HepG2 (cell line): ENCODE data around the gene CAMTA1. TPM values are rescaled to one million over a fixed set of nuclear protein-coding genes. Genes with fewer than 3 reads are reported as not detected.

ENCODE experiments used
- ATAC-seq: fragments of 200-7000 bp; cut with Tn5 transposase; 3 replicates; pipeline ENCODE4 v1.9.1; 2020; ENCODE audit warnings: mild to moderate bottlenecking, moderate library complexity
- BruUV-seq: library from RNA; stranded (reverse); fragments of 400-500 nt; replicated peaks from 2 replicates; lab custom pipeline; 2021; lab: Mats Ljungman, UMichigan
- CTCF ChIA-PET: fragments of 300-600 bp; formaldehyde crosslinking; extraction: SDS; loops from one replicate; lab custom pipeline; 2021; ENCODE audit warnings: low total read pairs, inconsistent platforms, low intra/inter-chr PET ratio; lab: Yijun Ruan, JAX
- POLR2A ChIA-PET: fragments of 350-600 bp; sonication (Branson Sonifier 250); formaldehyde crosslinking; loops from one replicate; lab custom pipeline; 2020; ENCODE audit warnings: antibody characterized with exemption, inconsistent platforms; lab: Yijun Ruan, JAX
- DNase-seq: peaks from one replicate; pipeline ENCODE4 v3.0.0-alpha.2; 2015; ENCODE audit warnings: low spot score
- FAIRE-seq: peaks from 3 replicates; lab custom pipeline; 2011; peaks lifted over from hg19 to GRCh38; lab: Jason Lieb, UNC
- H2AFZ ChIP-seq: one replicate; pipeline ENCODE4 v1.6.1; 2011; ENCODE audit warnings: low read length, inconsistent platforms
- H3K27ac ChIP-seq: fragments of 300-600 bp; 3 replicates; pipeline ENCODE4 v1.8.0; 2011; ENCODE audit warnings: mixed run types, mild to moderate bottlenecking, mixed read lengths, low read length, inconsistent platforms; ENCODE audit not compliant: insufficient read depth; ENCODE audit errors: extremely low read length
- H3K27me3 ChIP-seq, 2 experiments: fragments of 200-600 bp in 1 of 2; 2 replicates in 1 of 2; 3 replicates in 1 of 2; pipeline versions ENCODE4 v1.6.0 to v1.8.0; 2011; ENCODE audit warnings: low read length in 2 of 2, mild to moderate bottlenecking in 2 of 2, moderate library complexity in 2 of 2, inconsistent platforms in 1 of 2; ENCODE audit not compliant: insufficient read depth in 2 of 2, control insufficient read depth in 1 of 2
- H3K36me3 ChIP-seq, 2 experiments: fragments of 200-600 bp in 1 of 2; replicated peaks in 1 of 2; 2 replicates in 1 of 2; 3 replicates in 1 of 2; pipeline versions ENCODE4 v1.5.1 to v1.8.0; 2011; ENCODE audit warnings: low read length in 2 of 2, inconsistent platforms in 1 of 2; ENCODE audit not compliant: insufficient read depth in 2 of 2, control insufficient read depth in 1 of 2
- H3K4me1 ChIP-seq: 2 replicates; pipeline ENCODE4 v1.5.1; 2012; ENCODE audit warnings: low read length, inconsistent platforms; ENCODE audit not compliant: insufficient read depth
- H3K4me2 ChIP-seq: 2 replicates; pipeline ENCODE4 v1.6.0; 2011; ENCODE audit warnings: low read depth, low read length, inconsistent platforms
- H3K4me3 ChIP-seq, 3 experiments: fragments of 200-600 bp in 1 of 3; sonication (generic), shearing (Covaris generic) in 1 of 3; replicated peaks in 1 of 3; 2 replicates each; pipeline ENCODE4 v1.5.1; 2011 to 2016; ENCODE audit warnings: low read length in 3 of 3, inconsistent platforms in 2 of 3, low read depth in 2 of 3, mild to moderate bottlenecking in 2 of 3, control low read depth in 1 of 3, mixed read lengths in 1 of 3; ENCODE audit not compliant: insufficient read depth in 1 of 3
- H3K79me2 ChIP-seq: one replicate; pipeline ENCODE4 v1.6.1; 2011; ENCODE audit warnings: low read length, inconsistent platforms; ENCODE audit not compliant: insufficient read depth
- H3K9ac ChIP-seq: 2 replicates; pipeline ENCODE4 v1.6.0; 2011; ENCODE audit warnings: mild to moderate bottlenecking, low read depth, low read length, inconsistent platforms; ENCODE audit not compliant: insufficient read depth
- H3K9me3 ChIP-seq: 2 replicates; pipeline ENCODE4 v1.5.1; 2012; ENCODE audit warnings: mild to moderate bottlenecking, low read length
- H4K20me1 ChIP-seq: 2 replicates; pipeline ENCODE4 v1.6.0; 2011; ENCODE audit warnings: inconsistent platforms, mild to moderate bottlenecking, low read length, moderate library complexity; ENCODE audit not compliant: insufficient read depth
- HNF4A ChIP-seq: sonication (generic); formaldehyde crosslinking; IDR thresholded peaks from 2 replicates; pipeline ENCODE4 v1.4.0; 2020; ENCODE audit warnings: missing genetic modification reagents
- KAT2B ChIP-seq: fragments of 150-350 bp; IDR thresholded peaks from 2 replicates; pipeline ENCODE4 v1.6.1; 2014; ENCODE audit warnings: low read depth, low read length, borderline replicate concordance
- SUZ12 ChIP-seq: fragments of 150-350 bp; IDR thresholded peaks from 2 replicates; pipeline ENCODE4 v1.6.1; 2014; ENCODE audit warnings: low read depth, low read length
- UBTF ChIP-seq: sonication (generic); formaldehyde crosslinking; IDR thresholded peaks from 2 replicates; pipeline ENCODE4 v1.4.0; 2020; ENCODE audit warnings: mild to moderate bottlenecking, missing genetic modification reagents
- ZBTB3 ChIP-seq: sonication (generic); formaldehyde crosslinking; IDR thresholded peaks from 2 replicates; pipeline ENCODE4 v1.4.0; 2020; ENCODE audit warnings: low read depth, mild to moderate bottlenecking, moderate library complexity, missing genetic modification reagents, borderline replicate concordance
- ZBTB37 ChIP-seq: sonication (generic); formaldehyde crosslinking; IDR thresholded peaks from 2 replicates; pipeline ENCODE4 v1.4.0; 2020; ENCODE audit warnings: mild to moderate bottlenecking, missing genetic modification reagents
- ZNF616 ChIP-seq: sonication (generic); formaldehyde crosslinking; IDR thresholded peaks from 2 replicates; pipeline ENCODE4 v1.5.0; 2020; ENCODE audit warnings: low read depth, mild to moderate bottlenecking, missing genetic modification reagents
- WGBS: methylation state at CpG from one replicate; pipeline ENCODE4 v1.1.6; 2017; ENCODE audit warnings: low lambda C conversion rate; 5-methylcytosine and 5-hydroxymethylcytosine counted together
- in situ Hi-C: cut with HindIII; loops from 2 replicates; pipeline ENCODE4 v1.10.0; 2017; ENCODE audit warnings: low pct_unique_long_range_greater_than_20kb; ENCODE audit not compliant: extremely low pct_ligation_motif_present
- intact Hi-C: fragments of 100-400 bp; cut with micrococcal nuclease; formaldehyde crosslinking; loops from one replicate; pipeline ENCODE4 v1.10.0; 2022; ENCODE audit not compliant: unreplicated experiment
- polyA plus RNA-seq, 8 experiments: library from polyadenylated mRNA; depleted of rRNA in 3 of 8; stranded (reverse) in 7 of 8; unstranded in 1 of 8; fragments of >200 nt; fragmentation: Illumina TruSeq in 4 of 8; extraction: Trizol in 4 of 8; gene quantifications; 2 replicates each; pipeline versions ENCODE4 v1.2.1 to v1.2.3, GENCODE V29; 2011 to 2016; ENCODE audit warnings: low read depth in 4 of 8, missing spikeins in 1 of 8, mixed read lengths in 1 of 8; ENCODE audit not compliant: insufficient read depth in 1 of 8
- total RNA-seq, 5 experiments: library from RNA; depleted of rRNA; stranded (reverse); fragments of >200 nt; fragmentation: Illumina TruSeq; extraction: Trizol; gene quantifications; 2 replicates each; pipeline ENCODE4 v1.2.3, GENCODE V29; 2016; ENCODE audit warnings: low read depth in 1 of 5

CAMTA1 gene
- total and polyA plus RNA-seq, 2 of the 13 experiments (the other 11 are each of a cell fraction or from before 2014, with no cell fraction given): 25.0 to 36.4 TPM

DNA sequence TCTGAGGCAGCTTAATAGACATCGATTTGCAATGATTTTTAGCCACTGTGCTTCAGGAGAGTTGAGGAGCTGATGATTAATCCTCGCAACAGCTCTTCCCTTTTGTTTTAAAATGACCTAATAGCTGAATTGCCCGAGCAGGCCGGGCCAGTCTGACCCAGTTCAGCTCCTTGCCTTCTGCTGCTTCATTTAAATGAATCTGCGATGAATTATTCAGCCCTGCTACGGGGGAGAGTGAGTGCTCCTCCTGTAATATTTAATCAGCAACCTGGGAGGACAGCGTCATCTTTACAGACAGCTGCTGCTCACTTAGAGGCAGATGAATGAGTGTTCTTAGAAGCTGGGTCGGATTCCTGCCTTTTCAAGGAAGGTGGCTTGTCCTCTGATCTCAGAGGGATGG lies 325.1 kb downstream of the CAMTA1 start (continued):
- TF ChIP-seq UBTF: no peak
- no peak for TF ChIP-seq ZBTB37 (CRISPR knock-in tag)
- no peak for TF ChIP-seq KAT2B
- TF ChIP-seq SUZ12: no peak

DNA sequence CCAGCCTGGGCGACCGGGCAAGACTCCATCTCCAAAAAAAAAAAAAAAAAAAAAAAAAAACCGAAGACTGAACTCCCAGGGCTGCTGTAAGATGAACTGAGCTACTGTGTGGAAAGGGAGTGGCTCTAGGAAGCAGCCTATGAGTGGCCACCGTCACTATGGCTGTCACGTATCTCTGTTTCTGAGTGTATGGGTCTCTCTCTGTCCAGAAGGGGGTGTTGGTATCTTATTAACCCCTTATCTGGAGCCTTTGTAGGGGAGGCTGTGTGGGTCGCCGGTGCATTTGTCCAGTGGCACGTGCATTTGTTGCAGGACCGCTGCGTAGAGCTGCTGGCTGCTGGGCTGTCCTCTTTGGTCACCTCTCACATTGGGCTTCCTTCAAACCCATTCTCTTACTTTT lies 326.6 kb downstream of the CAMTA1 start:
- Histone ChIP-seq H3K4me1 (no peaks in the 10 kb centered on the region), H3K36me3 (no peaks in the 10 kb centered on the region), H3K27me3 (peaks cover 0 to 15% of the 10 kb centered on the region in 2 experiments; a peak in 1 of 5 replicates), H3K79me2 (no peaks in the 10 kb centered on the region), H3K27ac (no peak overlapping the region), H3K9me3 (no peaks in the 10 kb centered on the region), H3K4me3 (no peak overlapping the region)
- WGBS: 25% methylated on average over 10 of the region's 10 CpGs
- in situ Hi-C loops: no loop called here
- TF ChIP-seq SUZ12 (no peak), HNF4A (no peak), ZBTB3 (CRISPR knock-in tag) (no peak), ZNF616 (CRISPR knock-in tag) (no peak)
- TF ChIP-seq, all 625 proteins: peak for 0
- no peak overlapping the region for H3K9ac ChIP-seq
- CTCF ChIA-PET: no interaction called here
- ATAC-seq (no peak), DNase-seq (no peak), FAIRE-seq (no peak)
- no peaks in the 10 kb centered on the region for H4K20me1 ChIP-seq
- intact Hi-C loops: no loop called here
- POLR2A ChIA-PET: no interaction called here
- H3K4me2 ChIP-seq: no peak overlapping the region
- H2AFZ ChIP-seq: no peak overlapping the region
- no TSS peak for BruUV-seq
